ENCODE measurements around the gene CYP2S1.

The CYP2S1 gene

DNA sequence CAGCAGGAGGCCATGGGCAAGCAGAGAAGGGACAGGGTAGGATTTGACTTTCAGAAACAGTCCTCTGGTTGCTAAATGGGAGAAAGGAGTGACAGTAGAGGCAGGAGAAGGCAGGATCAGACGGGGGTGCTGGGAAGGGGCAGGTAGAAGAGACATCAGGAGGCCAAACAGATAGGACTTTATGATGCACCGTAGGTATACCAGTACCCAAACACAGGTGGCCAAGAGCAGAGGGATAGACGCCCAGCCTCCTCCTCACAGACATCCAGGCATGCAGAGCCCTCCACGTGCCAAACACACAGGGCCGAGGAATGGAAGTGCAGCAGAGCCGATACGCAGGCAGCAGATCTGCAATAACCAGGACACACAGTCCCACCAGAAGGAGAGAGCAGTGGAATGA lies 24.7 kb downstream of the CYP2S1 start:
- no peak overlapping the region for H3K4me3 ChIP-seq (ENCODE audit: low read depth, low read length)
- DNase-seq (ENCODE audit: low read depth) = no peak
- TF ChIP-seq, protein P1, sequence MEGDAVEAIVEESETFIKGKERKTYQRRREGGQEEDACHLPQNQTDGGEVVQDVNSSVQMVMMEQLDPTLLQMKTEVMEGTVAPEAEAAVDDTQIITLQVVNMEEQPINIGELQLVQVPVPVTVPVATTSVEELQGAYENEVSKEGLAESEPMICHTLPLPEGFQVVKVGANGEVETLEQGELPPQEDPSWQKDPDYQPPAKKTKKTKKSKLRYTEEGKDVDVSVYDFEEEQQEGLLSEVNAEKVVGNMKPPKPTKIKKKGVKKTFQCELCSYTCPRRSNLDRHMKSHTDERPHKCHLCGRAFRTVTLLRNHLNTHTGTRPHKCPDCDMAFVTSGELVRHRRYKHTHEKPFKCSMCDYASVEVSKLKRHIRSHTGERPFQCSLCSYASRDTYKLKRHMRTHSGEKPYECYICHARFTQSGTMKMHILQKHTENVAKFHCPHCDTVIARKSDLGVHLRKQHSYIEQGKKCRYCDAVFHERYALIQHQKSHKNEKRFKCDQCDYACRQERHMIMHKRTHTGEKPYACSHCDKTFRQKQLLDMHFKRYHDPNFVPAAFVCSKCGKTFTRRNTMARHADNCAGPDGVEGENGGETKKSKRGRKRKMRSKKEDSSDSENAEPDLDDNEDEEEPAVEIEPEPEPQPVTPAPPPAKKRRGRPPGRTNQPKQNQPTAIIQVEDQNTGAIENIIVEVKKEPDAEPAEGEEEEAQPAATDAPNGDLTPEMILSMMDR (conservative IDR thresholded peaks at IDR 0.05; ENCODE audit: low read depth, low read length) = no peak

DNA sequence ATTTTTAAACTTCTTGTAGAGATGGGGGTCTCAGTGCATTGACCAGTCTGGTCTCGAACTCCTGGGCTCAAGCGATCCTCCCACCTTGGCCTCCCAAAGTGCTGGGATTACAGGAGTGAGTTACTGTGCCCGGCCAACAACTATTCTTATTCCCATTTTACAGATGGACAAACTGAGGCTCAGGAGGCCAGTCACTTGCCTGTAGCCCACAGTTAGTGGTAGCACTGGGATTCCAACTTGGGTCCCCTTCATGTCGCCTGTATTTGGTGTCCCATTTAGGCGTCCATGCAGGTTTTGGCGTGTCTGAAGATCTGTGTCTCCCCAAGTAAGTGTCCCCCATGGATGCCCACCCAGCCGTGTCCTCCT lies 25.2 kb downstream of the CYP2S1 start:
- no peak for DNase-seq (ENCODE audit: low read depth)
- TF ChIP-seq, protein P1 (conservative IDR thresholded peaks at IDR 0.05; ENCODE audit: low read depth, low read length) = no peak
- H3K4me3 ChIP-seq (ENCODE audit: low read depth, low read length) = peak overlapping the region; percentile 79

DNA sequence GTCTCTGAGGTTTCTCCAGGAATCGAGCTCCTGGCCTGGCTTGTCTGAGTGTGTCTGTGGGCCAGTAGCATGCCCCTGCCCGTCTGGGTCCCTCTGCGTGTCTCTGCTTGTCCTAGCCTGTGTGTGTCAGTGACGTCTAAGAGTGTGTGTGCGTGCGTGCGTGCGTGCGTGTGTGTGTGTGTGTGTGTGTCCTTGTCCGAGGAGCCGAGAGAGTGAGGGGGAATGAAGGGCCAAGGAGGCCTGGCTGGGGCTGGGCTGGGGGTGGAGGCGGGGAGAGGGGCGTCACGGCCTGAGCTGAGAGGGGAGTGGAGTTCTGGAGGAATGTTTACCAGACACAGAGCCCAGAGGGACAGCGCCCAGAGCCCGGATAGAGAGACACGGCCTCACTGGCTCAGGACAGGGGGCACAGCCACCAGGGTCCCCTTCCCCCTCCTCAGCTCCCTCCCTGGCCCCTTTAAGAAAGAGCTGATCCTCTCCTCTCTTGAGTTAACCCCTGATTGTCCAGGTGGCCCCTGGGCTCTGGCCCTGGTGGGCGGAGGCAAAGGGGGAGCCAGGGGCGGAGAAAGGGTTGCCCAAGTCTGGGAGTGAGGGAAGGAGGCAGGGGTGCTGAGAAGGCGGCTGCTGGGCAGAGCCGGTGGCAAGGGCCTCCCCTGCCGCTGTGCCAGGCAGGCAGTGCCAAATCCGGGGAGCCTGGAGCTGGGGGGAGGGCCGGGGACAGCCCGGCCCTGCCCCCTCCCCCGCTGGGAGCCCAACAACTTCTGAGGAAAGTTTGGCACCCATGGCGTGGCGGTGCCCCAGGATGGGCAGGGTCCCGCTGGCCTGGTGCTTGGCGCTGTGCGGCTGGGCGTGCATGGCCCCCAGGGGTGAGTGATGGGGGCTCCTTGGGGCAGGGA lies 25.8 kb downstream of the CYP2S1 start, which contains the start of gene AXL:
Gene AXL, plus strand, starts transcription at position 609 of the 893 bp plus-strand sequence. Its CDS starts 170 bp downstream, at position 779.
- TF ChIP-seq, protein P1 (conservative IDR thresholded peaks at IDR 0.05; ENCODE audit: low read depth, low read length) = no peak

DNA sequence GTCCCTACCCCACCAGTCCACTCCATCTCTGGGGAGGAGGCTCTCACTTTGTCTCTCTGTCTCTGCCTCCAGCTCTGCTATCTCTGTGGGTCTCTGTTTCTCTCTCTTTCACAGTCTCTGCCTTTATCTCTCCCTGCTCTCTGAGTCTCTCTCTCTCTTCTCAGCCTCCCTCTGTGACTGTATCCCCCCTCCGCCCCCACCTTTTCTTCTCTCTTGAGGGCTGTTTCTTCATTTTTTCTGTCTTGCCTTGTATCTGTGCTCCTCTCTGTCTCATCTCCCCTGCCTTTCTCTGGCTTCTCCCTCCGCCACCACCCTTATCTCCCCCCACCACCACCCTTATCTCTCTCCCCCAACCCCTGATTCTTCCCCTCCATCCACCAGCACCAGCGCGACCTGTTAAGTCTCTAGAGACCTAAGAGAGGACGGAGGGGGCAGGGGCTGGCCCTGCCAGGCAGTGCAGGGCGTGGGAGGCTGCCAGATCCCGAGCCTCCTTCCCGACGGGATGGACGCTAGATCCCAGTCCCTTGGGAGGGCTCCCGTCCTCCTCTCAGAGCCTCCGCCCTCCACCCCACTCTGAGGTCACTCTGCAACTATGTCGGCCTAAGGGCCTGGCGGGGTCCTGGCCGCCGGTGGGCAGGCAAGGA lies 27.0 kb downstream of the CYP2S1 start:
- peak overlapping the region; percentile 79 for H3K4me3 ChIP-seq (ENCODE audit: low read depth, low read length)
- DNase-seq (ENCODE audit: low read depth) = peak; percentile 49
- TF ChIP-seq, protein P1 (conservative IDR thresholded peaks at IDR 0.05; ENCODE audit: low read depth, low read length) = no peak

More for the DNA sequence above, 25.8 kb downstream of the CYP2S1 start, which contains the start of gene AXL:
- DNase-seq (ENCODE audit: low read depth) = peak; percentile 68
- H3K4me3 ChIP-seq (ENCODE audit: low read depth, low read length) = peak within 1 kb of the TSS; percentile 79

DNA sequence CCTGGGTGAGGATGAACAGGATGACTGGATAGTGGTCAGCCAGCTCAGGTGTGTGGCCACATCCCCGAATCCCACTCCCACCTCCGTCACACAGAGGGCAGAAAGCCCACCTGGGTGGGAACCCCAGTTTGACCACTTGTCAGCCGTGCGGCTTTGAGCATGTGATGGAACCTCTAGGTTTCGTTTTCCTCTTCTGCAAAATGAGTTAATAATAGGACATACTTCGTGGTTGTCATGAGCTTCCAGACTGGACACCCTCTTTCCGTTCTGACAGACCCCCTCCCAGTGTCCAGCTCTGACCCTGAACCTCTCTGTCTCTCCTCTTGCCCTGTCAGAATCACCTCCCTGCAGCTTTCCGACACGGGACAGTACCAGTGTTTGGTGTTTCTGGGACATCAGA lies 27.8 kb downstream of the CYP2S1 start:
- H3K4me3 ChIP-seq (ENCODE audit: low read depth, low read length) = peak overlapping the region; percentile 79
- no peak for DNase-seq (ENCODE audit: low read depth)
- TF ChIP-seq, protein P1 (conservative IDR thresholded peaks at IDR 0.05; ENCODE audit: low read depth, low read length) = no peak

DNA sequence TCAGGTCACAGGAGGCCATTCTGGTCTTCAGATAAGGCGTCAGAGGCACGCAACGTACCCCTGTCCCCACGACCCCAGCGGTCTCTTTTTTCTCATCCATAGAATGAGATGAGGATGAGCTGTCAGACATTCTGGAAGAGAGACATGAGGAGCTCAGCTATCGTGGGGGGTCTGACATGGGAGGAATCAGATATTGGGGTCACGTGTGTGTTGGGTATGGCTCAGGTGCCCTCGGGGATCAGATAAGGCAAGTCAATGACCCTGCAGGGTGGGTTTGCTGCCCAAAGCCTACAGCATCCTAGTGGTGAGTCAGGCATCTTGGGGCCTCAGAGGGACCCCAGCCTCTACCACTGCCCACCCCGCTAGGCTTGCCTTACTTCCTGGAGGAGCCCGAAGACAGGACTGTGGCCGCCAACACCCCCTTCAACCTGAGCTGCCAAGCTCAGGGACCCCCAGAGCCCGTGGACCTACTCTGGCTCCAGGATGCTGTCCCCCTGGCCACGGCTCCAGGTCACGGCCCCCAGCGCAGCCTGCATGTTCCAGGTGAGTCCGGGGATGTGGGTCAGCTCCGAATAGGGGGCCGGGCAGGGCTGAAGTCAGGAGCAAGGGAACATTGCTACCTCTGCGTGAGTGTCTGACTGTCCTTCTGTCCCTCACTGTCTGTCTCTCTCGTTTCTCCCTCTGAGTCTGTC lies 28.6 kb downstream of the CYP2S1 start:
- no peak overlapping the region for H3K4me3 ChIP-seq (ENCODE audit: low read depth, low read length)
- no peak for DNase-seq (ENCODE audit: low read depth)
- TF ChIP-seq, protein P1 (conservative IDR thresholded peaks at IDR 0.05; ENCODE audit: low read depth, low read length) = no peak
